LNCaP clone FGC (cell line): Measurements from ENCODE around the gene HCLS1.

Source experiments
- DNase-seq: peaks from one replicate; pipeline ENCODE4 v3.0.0-alpha.2; 2011; ENCODE audit warnings: low read depth
- H3K4me3 ChIP-seq: 2 replicates; pipeline ENCODE4 v1.5.1; 2011; ENCODE audit warnings: mild to moderate bottlenecking, low read depth, low read length, control low read depth
- CTCF ChIP-seq: IDR thresholded peaks from 2 replicates; pipeline ENCODE4 v1.5.1; 2012; ENCODE audit warnings: mild to moderate bottlenecking; ENCODE audit not compliant: control insufficient read depth, insufficient read depth; ENCODE audit errors: extremely low read depth

HCLS1 gene

GRCh38 chr3:121660356-121661171, at the start of gene HCLS1:
Gene HCLS1, minus strand, starts transcription at chr3:121660903. Its CDS starts 2,556 bp downstream, at chr3:121658347.
- TF ChIP-seq CTCF, result no peak
- no peak for DNase-seq
- H3K4me3 ChIP-seq, result no peak within 1 kb of the TSS

- no peak for TF ChIP-seq CTCF
- no peak overlapping the region for H3K4me3 ChIP-seq
- DNase-seq, result no peak
Observed at GRCh38 chr3:121710347-121710746, 49.6 kb upstream of the HCLS1 start.

GRCh38 chr3:121707531-121708273, 47.0 kb upstream of the HCLS1 start:
- H3K4me3 ChIP-seq, result no peak overlapping the region
- no peak for TF ChIP-seq CTCF
- DNase-seq, result peak; percentile 77

- no peak for DNase-seq
- no peak for TF ChIP-seq CTCF
- H3K4me3 ChIP-seq, result no peak overlapping the region
Observed at GRCh38 chr3:121705541-121705940, 44.8 kb upstream of the HCLS1 start.

GRCh38 chr3:121703973-121704372, 43.3 kb upstream of the HCLS1 start:
- no peak for TF ChIP-seq CTCF

GRCh38 chr3:121698901-121699300, 38.2 kb upstream of the HCLS1 start:
- TF ChIP-seq CTCF, result no peak

More at GRCh38 chr3:121703973-121704372, 43.3 kb upstream of the HCLS1 start:
- no peak for DNase-seq
- no peak overlapping the region for H3K4me3 ChIP-seq

More at GRCh38 chr3:121698901-121699300, 38.2 kb upstream of the HCLS1 start:
- no peak for DNase-seq
- H3K4me3 ChIP-seq, result no peak overlapping the region
